Panc1 (cell line): ENCODE results near the gene HS6ST3. TPM values are rescaled to one million over a fixed set of nuclear protein-coding genes. Genes with fewer than 3 reads are reported as not detected.

Source experiments
- ATAC-seq: fragments of 200-7000 bp; cut with Tn5 transposase; 2 replicates; pipeline ENCODE4 v1.9.1; 2020; ENCODE audit warnings: mild to moderate bottlenecking, moderate library complexity
- BruUV-seq: library from RNA; stranded (reverse); fragments of 400-500 nt; replicated peaks from 2 replicates; lab custom pipeline; 2021; lab: Mats Ljungman, UMichigan
- CTCF ChIA-PET: fragments of 300-600 bp; sonication (Branson Sonifier 250); formaldehyde crosslinking; loops from one replicate; lab custom pipeline; 2022; ENCODE audit warnings: antibody characterized with exemption; lab: Charles Lee
- POLR2A ChIA-PET: fragments of 300-600 bp; sonication (Branson Sonifier 250); formaldehyde crosslinking; loops from one replicate; lab custom pipeline; 2022; ENCODE audit warnings: antibody characterized with exemption; lab: Charles Lee
- DNase-seq: peaks from one replicate; pipeline ENCODE4 v3.0.0-alpha.2; 2010; ENCODE audit warnings: low read depth, low spot score
- H3K27ac ChIP-seq: 2 replicates; pipeline ENCODE4 v1.5.1; 2011; ENCODE audit warnings: mild to moderate bottlenecking, low read length, inconsistent platforms
- H3K27me3 ChIP-seq: fragments of 200-500 bp; sonication (Bioruptor generic); 2 replicates; pipeline ENCODE4 v1.6.0; 2014; ENCODE audit warnings: low read length, inconsistent platforms; ENCODE audit not compliant: control insufficient read depth, insufficient read depth
- H3K36me3 ChIP-seq: fragments of 200-500 bp; sonication (Bioruptor generic); 2 replicates; pipeline ENCODE4 v1.5.1; 2014; ENCODE audit warnings: inconsistent platforms, mild to moderate bottlenecking, low read length, moderate library complexity; ENCODE audit not compliant: control insufficient read depth, insufficient read depth
- H3K4me1 ChIP-seq: 2 replicates; pipeline ENCODE4 v1.5.1; 2011; ENCODE audit warnings: inconsistent platforms, mild to moderate bottlenecking, low read length, moderate library complexity; ENCODE audit not compliant: control insufficient read depth, insufficient read depth
- H3K4me3 ChIP-seq, 2 experiments: 2 replicates each; pipeline ENCODE4 v1.5.1; 2011 to 2012; ENCODE audit warnings: low read depth in 2 of 2, low read length in 2 of 2, mild to moderate bottlenecking in 2 of 2, inconsistent platforms in 1 of 2, moderate library complexity in 1 of 2
- H3K9me3 ChIP-seq: fragments of 200-500 bp; sonication (Bioruptor generic); 2 replicates; pipeline ENCODE4 v1.5.1; 2014; ENCODE audit warnings: low read depth, mild to moderate bottlenecking, inconsistent platforms, low read length, moderate library complexity; ENCODE audit not compliant: control insufficient read depth, insufficient read depth
- CTCF ChIP-seq: fragments of 450-650 bp; IDR thresholded peaks from 2 replicates; pipeline ENCODE4 v1.5.1; 2017; ENCODE audit warnings: mild to moderate bottlenecking
- POLR2AphosphoS5 ChIP-seq: IDR thresholded peaks from 2 replicates; pipeline ENCODE4 v1.6.1; 2012; ENCODE audit warnings: mild to moderate bottlenecking, low read depth, low read length, moderate library complexity
- REST ChIP-seq, 2 experiments: IDR thresholded peaks; 2 replicates each; pipeline ENCODE4 v1.6.1; 2011 to 2012; ENCODE audit warnings: low read depth in 2 of 2, control low read depth in 1 of 2, low read length in 1 of 2, mild to moderate bottlenecking in 1 of 2, moderate library complexity in 1 of 2; ENCODE audit not compliant: insufficient read depth in 1 of 2
- SIN3A ChIP-seq: IDR thresholded peaks from 2 replicates; pipeline ENCODE4 v1.6.1; 2012; ENCODE audit warnings: low read depth, mild to moderate bottlenecking, low read length, moderate library complexity, borderline replicate concordance; ENCODE audit not compliant: insufficient read depth
- TCF7L2 ChIP-seq: IDR thresholded peaks from 2 replicates; pipeline ENCODE4 v1.6.1; 2011; ENCODE audit warnings: mild to moderate bottlenecking, low read depth, low read length, inconsistent platforms
- in situ Hi-C: cut with HindIII; loops from 2 replicates; pipeline ENCODE4 v1.10.0; 2016; ENCODE audit warnings: low sequenced_read_pairs, low pct_unique_long_range_greater_than_20kb
- intact Hi-C: fragments of 100-400 bp; cut with micrococcal nuclease; formaldehyde crosslinking; loops from one replicate; pipeline ENCODE4 v1.10.0; 2022; ENCODE audit not compliant: unreplicated experiment
- total RNA-seq: library from RNA; stranded (reverse); gene quantifications from one replicate; pipeline ENCODE4 v1.2.1, GENCODE V29; 2021; ENCODE audit not compliant: unreplicated experiment

Gene HS6ST3
- total RNA-seq, 1 experiment from 2014 or later: 0.13 TPM

- ChIA-PET POLR2A (no interaction called here), CTCF (no interaction called here)
- Histone ChIP-seq H3K36me3 (no peaks in the 10 kb centered on the region), H3K4me1 (no peaks in the 10 kb centered on the region), H3K27ac (no peak overlapping the region), H3K4me3 (no peak overlapping the region), H3K27me3 (no peaks in the 10 kb centered on the region), H3K9me3 (no peaks in the 10 kb centered on the region; the same call in 1 of the 2 replicates)
- no peak for ATAC-seq
- BruUV-seq: no TSS peak
- no peak for TF ChIP-seq CTCF
- in situ Hi-C loops (no loop called here), intact Hi-C loops (no loop called here)
- DNase-seq: no peak
Observed at GRCh38 chr13:96646515-96647211, 556.8 kb downstream of the HS6ST3 start.

- DNase-seq: no peak
- in situ Hi-C loops: no loop called here
Observed at GRCh38 chr13:96650301-96650886, 560.5 kb downstream of the HS6ST3 start.

More at GRCh38 chr13:96650301-96650886, 560.5 kb downstream of the HS6ST3 start:
- CTCF ChIA-PET: no interaction called here
- no TSS peak for BruUV-seq
- POLR2A ChIA-PET: no interaction called here
- H3K4me1 ChIP-seq: no peaks in the 10 kb centered on the region
- intact Hi-C loops: no loop called here
- H3K9me3 ChIP-seq: no peaks in the 10 kb centered on the region; the same call in 1 of the 2 replicates
- TF ChIP-seq CTCF (no peak), TCF7L2 (no peak), REST (IDR thresholded peaks at IDR 0.05; ENCODE audit: insufficient read depth in 1 of 2, low read depth in 2 of 2, low read length in 1 of 2) (no peak), SIN3A (no peak), POLR2AphosphoS5 (no peak)
- H3K4me3 ChIP-seq: no peak overlapping the region
- no peak overlapping the region for H3K27ac ChIP-seq
- ATAC-seq: no peak
- H3K36me3 ChIP-seq: no peaks in the 10 kb centered on the region
- no peaks in the 10 kb centered on the region for H3K27me3 ChIP-seq
